ENCODE data around the gene COX6A2. TPM values are rescaled to one million over a fixed set of nuclear protein-coding genes. Genes with fewer than 3 reads are reported as not detected.
A peak's percentile ranks its signal among the peaks of the same experiment; 100 is the strongest.

The COX6A2 gene
- total RNA-seq, 2 donors from 2014 or later = not detected

GRCh38 chr16:31388535-31388934 lies 39.6 kb downstream of the COX6A2 start:
- TF ChIP-seq CTCF (IDR thresholded peaks at IDR 0.05) = no peak
- Histone ChIP-seq H3K36me3 (no peaks in the 10 kb centered on the region), H3K27ac (no peak overlapping the region), H3K4me3 (no peak overlapping the region), H3K27me3 (replicated peaks; ENCODE audit: insufficient read depth) (no peaks in the 10 kb centered on the region), H3K4me1 (ENCODE audit: control insufficient read depth in 1 of 2, low read depth in 2 of 2) (no peaks in the 10 kb centered on the region), H3K9me3 (no peaks in the 10 kb centered on the region)
- DNase-seq (ENCODE audit: low spot score) (no peak), ATAC-seq (ENCODE audit: insufficient number of reproducible peaks, low FRiP score, low read depth) (no peak)

- H3K4me1 ChIP-seq (ENCODE audit: control insufficient read depth in 1 of 2, low read depth in 2 of 2) = no peaks in the 10 kb centered on the region
- ATAC-seq (ENCODE audit: insufficient number of reproducible peaks, low FRiP score, low read depth) (no peak), DNase-seq (ENCODE audit: low spot score) (no peak)
- H3K36me3 ChIP-seq = no peaks in the 10 kb centered on the region
- H3K27me3 ChIP-seq (replicated peaks; ENCODE audit: insufficient read depth) = no peaks in the 10 kb centered on the region
- no peaks in the 10 kb centered on the region for H3K9me3 ChIP-seq
- TF ChIP-seq CTCF (IDR thresholded peaks at IDR 0.05) = no peak
- H3K27ac ChIP-seq = no peak overlapping the region
- no peak overlapping the region for H3K4me3 ChIP-seq
Observed at GRCh38 chr16:31386157-31386984, 41.8 kb downstream of the COX6A2 start.

GRCh38 chr16:31385680-31386079 lies 42.5 kb downstream of the COX6A2 start:
- DNase-seq (ENCODE audit: low spot score) = no peak
- no peaks in the 10 kb centered on the region for H3K27me3 ChIP-seq (replicated peaks; ENCODE audit: insufficient read depth)
- H3K4me1 ChIP-seq (ENCODE audit: control insufficient read depth in 1 of 2, low read depth in 2 of 2) = no peaks in the 10 kb centered on the region
- ATAC-seq (ENCODE audit: insufficient number of reproducible peaks, low FRiP score, low read depth) = no peak
- H3K27ac ChIP-seq = no peak overlapping the region
- no peaks in the 10 kb centered on the region for H3K9me3 ChIP-seq
- no peak for TF ChIP-seq CTCF (IDR thresholded peaks at IDR 0.05)
- H3K4me3 ChIP-seq = no peak overlapping the region
- no peaks in the 10 kb centered on the region for H3K36me3 ChIP-seq

GRCh38 chr16:31382485-31383161 lies 45.5 kb downstream of the COX6A2 start:
- no peaks in the 10 kb centered on the region for H3K4me1 ChIP-seq (ENCODE audit: control insufficient read depth in 1 of 2, low read depth in 2 of 2)
- no peaks in the 10 kb centered on the region for H3K36me3 ChIP-seq
- no peak overlapping the region for H3K27ac ChIP-seq
- no peak overlapping the region for H3K4me3 ChIP-seq
- no peaks in the 10 kb centered on the region for H3K27me3 ChIP-seq (replicated peaks; ENCODE audit: insufficient read depth)
- DNase-seq (ENCODE audit: low spot score) (no peak), ATAC-seq (ENCODE audit: insufficient number of reproducible peaks, low FRiP score, low read depth) (no peak)
- no peaks in the 10 kb centered on the region for H3K9me3 ChIP-seq
- peak; percentile 26 for TF ChIP-seq CTCF (IDR thresholded peaks at IDR 0.05)

- Histone ChIP-seq H3K4me3 (no peak overlapping the region), H3K9me3 (no peaks in the 10 kb centered on the region), H3K27me3 (replicated peaks; ENCODE audit: insufficient read depth) (no peaks in the 10 kb centered on the region), H3K27ac (no peak overlapping the region), H3K36me3 (no peaks in the 10 kb centered on the region), H3K4me1 (ENCODE audit: control insufficient read depth in 1 of 2, low read depth in 2 of 2) (no peaks in the 10 kb centered on the region)
- no peak for DNase-seq (ENCODE audit: low spot score)
- no peak for TF ChIP-seq CTCF (IDR thresholded peaks at IDR 0.05)
- no peak for ATAC-seq (ENCODE audit: insufficient number of reproducible peaks, low FRiP score, low read depth)
Observed at GRCh38 chr16:31380201-31380600, 48.0 kb downstream of the COX6A2 start.
